Keratinocyte (primary cell): ENCODE data around the gene ARHGEF6.

Source experiments
- EZH2 ChIP-seq: IDR thresholded peaks from one replicate; pipeline ENCODE4 v1.6.1; 2012; ENCODE audit warnings: inconsistent platforms, mild to moderate bottlenecking, low read length, moderate library complexity
- TF ChIP-seq, protein P1 (sequence below), 3 experiments: IDR thresholded peaks in 1 of 3; conservative IDR thresholded peaks in 1 of 3; optimal IDR thresholded peaks in 1 of 3; 2 replicates in 2 of 3; 3 replicates in 1 of 3; pipeline versions ENCODE3 to v1.5.1; 2011; ENCODE audit warnings: low read length in 3 of 3, mild to moderate bottlenecking in 3 of 3, moderate library complexity in 2 of 3, control low read depth in 1 of 3, inconsistent platforms in 1 of 3; ENCODE audit not compliant: insufficient read depth in 2 of 3; ENCODE audit errors: extremely low read depth in 1 of 3

- TF ChIP-seq, protein P1, sequence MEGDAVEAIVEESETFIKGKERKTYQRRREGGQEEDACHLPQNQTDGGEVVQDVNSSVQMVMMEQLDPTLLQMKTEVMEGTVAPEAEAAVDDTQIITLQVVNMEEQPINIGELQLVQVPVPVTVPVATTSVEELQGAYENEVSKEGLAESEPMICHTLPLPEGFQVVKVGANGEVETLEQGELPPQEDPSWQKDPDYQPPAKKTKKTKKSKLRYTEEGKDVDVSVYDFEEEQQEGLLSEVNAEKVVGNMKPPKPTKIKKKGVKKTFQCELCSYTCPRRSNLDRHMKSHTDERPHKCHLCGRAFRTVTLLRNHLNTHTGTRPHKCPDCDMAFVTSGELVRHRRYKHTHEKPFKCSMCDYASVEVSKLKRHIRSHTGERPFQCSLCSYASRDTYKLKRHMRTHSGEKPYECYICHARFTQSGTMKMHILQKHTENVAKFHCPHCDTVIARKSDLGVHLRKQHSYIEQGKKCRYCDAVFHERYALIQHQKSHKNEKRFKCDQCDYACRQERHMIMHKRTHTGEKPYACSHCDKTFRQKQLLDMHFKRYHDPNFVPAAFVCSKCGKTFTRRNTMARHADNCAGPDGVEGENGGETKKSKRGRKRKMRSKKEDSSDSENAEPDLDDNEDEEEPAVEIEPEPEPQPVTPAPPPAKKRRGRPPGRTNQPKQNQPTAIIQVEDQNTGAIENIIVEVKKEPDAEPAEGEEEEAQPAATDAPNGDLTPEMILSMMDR (optimal IDR thresholded peaks at IDR 0.05 in 1 of 3, IDR thresholded peaks at IDR 0.05 in 1 of 3, conservative IDR thresholded peaks at IDR 0.05 in 1 of 3; ENCODE audit: extremely low read depth in 1 of 3, insufficient read depth in 2 of 3, low read length in 3 of 3) = no peak
- TF ChIP-seq EZH2 = no peak
Observed at GRCh38 chrX:136712650-136713310, 68.0 kb downstream of the ARHGEF6 start.
